MM.1S (cell line): Measurements from ENCODE around the gene SURF6.

ENCODE experiments used
- DNase-seq: peaks from one replicate; pipeline ENCODE4 v3.0.0-alpha.2; 2015
- H2AFZ ChIP-seq: fragments of 300-600 bp; sonication (generic); 2 replicates; pipeline ENCODE4 v1.6.0; 2016; ENCODE audit warnings: antibody characterized with exemption, low read length
- H3F3A ChIP-seq: fragments of 300-600 bp; sonication (generic); 2 replicates; pipeline ENCODE4 v1.6.1; 2016; ENCODE audit warnings: mild to moderate bottlenecking, antibody characterized with exemption, low read length, moderate library complexity, mixed read lengths; ENCODE audit not compliant: insufficient read depth
- H3K27ac ChIP-seq: fragments of 300-600 bp; sonication (generic); 2 replicates; pipeline ENCODE4 v1.5.1; 2016; ENCODE audit warnings: mild to moderate bottlenecking, low read length
- H3K27me3 ChIP-seq: fragments of 300-600 bp; sonication (generic); replicated peaks from 2 replicates; pipeline ENCODE4 v1.6.0; 2016; ENCODE audit warnings: low read length; ENCODE audit not compliant: insufficient read depth
- H3K36me3 ChIP-seq: fragments of 300-600 bp; sonication (generic); replicated peaks from 2 replicates; pipeline ENCODE4 v1.6.1; 2016; ENCODE audit warnings: mild to moderate bottlenecking, low read length, mixed read lengths; ENCODE audit not compliant: insufficient read depth
- H3K4me1 ChIP-seq: fragments of 300-600 bp; sonication (generic); 2 replicates; pipeline ENCODE4 v1.6.1; 2016; ENCODE audit warnings: low read length, mixed read lengths
- H3K4me2 ChIP-seq: fragments of 300-600 bp; sonication (generic); 2 replicates; pipeline ENCODE4 v1.6.0; 2016; ENCODE audit warnings: low read depth, low read length
- H3K4me3 ChIP-seq: fragments of 300-600 bp; sonication (generic); 2 replicates; pipeline ENCODE4 v1.5.1; 2016; ENCODE audit warnings: low read length, mixed read lengths
- H3K79me2 ChIP-seq: fragments of 300-600 bp; sonication (generic); 2 replicates; pipeline ENCODE4 v1.6.1; 2016; ENCODE audit warnings: mixed run types, low read length, mixed read lengths
- H3K9ac ChIP-seq: fragments of 300-600 bp; sonication (generic); 2 replicates; pipeline ENCODE4 v1.6.1; 2016; ENCODE audit warnings: low read length, mixed read lengths
- H3K9me2 ChIP-seq: fragments of 300-600 bp; sonication (generic); replicated peaks from 2 replicates; pipeline ENCODE4 v1.6.1; 2016; ENCODE audit warnings: mild to moderate bottlenecking, low read length, mixed read lengths; ENCODE audit not compliant: insufficient read depth
- H3K9me3 ChIP-seq: fragments of 300-600 bp; sonication (generic); replicated peaks from 2 replicates; pipeline ENCODE4 v1.6.1; 2016; ENCODE audit warnings: mild to moderate bottlenecking, low read length, mixed read lengths; ENCODE audit not compliant: insufficient read depth
- H4K20me1 ChIP-seq: fragments of 300-600 bp; sonication (generic); 2 replicates; pipeline ENCODE4 v1.6.1; 2016; ENCODE audit warnings: mild to moderate bottlenecking, low read length, moderate library complexity, mixed read lengths; ENCODE audit not compliant: insufficient read depth
- EZH2 ChIP-seq: fragments of 300-600 bp; sonication (generic); optimal IDR thresholded peaks from 2 replicates; pipeline ENCODE3; 2017; ENCODE audit warnings: low read depth, mild to moderate bottlenecking, antibody characterized with exemption, low read length, mixed read lengths
- EZH2phosphoT487 ChIP-seq: fragments of 300-600 bp; sonication (generic); IDR thresholded peaks from 2 replicates; pipeline ENCODE4 v1.6.1; 2018; ENCODE audit warnings: antibody characterized with exemption, low read length
- TF ChIP-seq, protein P1 (sequence below): fragments of 300-600 bp; sonication (generic); IDR thresholded peaks from 2 replicates; pipeline ENCODE4 v1.5.1; 2016; ENCODE audit warnings: antibody characterized with exemption, low read length, mixed read lengths

Gene SURF6

DNA sequence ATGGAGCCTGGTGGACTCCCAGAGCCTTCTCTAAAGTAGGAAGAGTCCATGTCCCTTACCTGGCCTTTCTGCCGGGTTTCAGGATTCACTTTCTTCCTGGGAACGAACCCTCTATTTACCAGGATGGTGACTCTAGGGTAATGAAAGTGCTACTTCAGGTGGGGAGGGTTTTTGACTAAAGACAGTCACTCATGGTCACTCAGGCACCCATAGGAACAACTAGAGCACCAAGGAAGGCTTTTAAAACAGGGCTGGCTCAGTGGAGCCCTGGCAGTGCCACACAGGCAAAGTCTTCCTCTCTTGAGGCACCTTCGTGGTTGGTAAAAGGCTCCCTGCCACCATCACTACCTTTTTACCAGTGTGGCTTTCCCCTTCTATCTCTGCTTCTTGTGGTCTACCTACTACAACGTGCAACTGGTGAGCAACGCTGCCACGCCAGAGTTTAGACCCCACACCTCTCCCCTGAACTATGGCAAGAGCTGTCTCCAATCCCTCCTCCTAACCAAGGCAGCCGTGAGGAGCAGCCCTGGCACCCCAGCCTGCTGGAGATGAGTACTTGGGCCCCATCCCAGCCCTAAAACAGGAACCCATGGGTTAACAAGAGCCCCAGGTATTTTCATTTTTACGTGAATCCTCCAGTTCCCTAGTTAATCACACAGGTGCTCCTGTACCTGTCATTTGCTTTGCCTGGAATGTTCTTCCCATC is 16.8 kb upstream of the SURF6 start:
- H3F3A ChIP-seq = peaks cover 70% of the 10 kb centered on the region
- no peak overlapping the region for H3K4me3 ChIP-seq
- H3K27me3 ChIP-seq = no peaks in the 10 kb centered on the region
- peaks cover 18% of the 10 kb centered on the region; the same call in 1 of the 2 replicates for H3K4me1 ChIP-seq
- TF ChIP-seq EZH2phosphoT487 (no peak), EZH2 (no peak)
- TF ChIP-seq, protein P1, sequence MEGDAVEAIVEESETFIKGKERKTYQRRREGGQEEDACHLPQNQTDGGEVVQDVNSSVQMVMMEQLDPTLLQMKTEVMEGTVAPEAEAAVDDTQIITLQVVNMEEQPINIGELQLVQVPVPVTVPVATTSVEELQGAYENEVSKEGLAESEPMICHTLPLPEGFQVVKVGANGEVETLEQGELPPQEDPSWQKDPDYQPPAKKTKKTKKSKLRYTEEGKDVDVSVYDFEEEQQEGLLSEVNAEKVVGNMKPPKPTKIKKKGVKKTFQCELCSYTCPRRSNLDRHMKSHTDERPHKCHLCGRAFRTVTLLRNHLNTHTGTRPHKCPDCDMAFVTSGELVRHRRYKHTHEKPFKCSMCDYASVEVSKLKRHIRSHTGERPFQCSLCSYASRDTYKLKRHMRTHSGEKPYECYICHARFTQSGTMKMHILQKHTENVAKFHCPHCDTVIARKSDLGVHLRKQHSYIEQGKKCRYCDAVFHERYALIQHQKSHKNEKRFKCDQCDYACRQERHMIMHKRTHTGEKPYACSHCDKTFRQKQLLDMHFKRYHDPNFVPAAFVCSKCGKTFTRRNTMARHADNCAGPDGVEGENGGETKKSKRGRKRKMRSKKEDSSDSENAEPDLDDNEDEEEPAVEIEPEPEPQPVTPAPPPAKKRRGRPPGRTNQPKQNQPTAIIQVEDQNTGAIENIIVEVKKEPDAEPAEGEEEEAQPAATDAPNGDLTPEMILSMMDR = no peak
- no peak overlapping the region for H3K9ac ChIP-seq
- no peak overlapping the region for H3K27ac ChIP-seq
- no peaks in the 10 kb centered on the region for H3K9me2 ChIP-seq
- H3K79me2 ChIP-seq = peaks cover 61% of the 10 kb centered on the region
- H3K9me3 ChIP-seq = no peaks in the 10 kb centered on the region
- no peak overlapping the region for H2AFZ ChIP-seq
- H3K4me2 ChIP-seq = no peak overlapping the region
- DNase-seq = no peak
- H4K20me1 ChIP-seq = peaks cover 11% of the 10 kb centered on the region
- H3K36me3 ChIP-seq = peaks cover 17% of the 10 kb centered on the region

DNA sequence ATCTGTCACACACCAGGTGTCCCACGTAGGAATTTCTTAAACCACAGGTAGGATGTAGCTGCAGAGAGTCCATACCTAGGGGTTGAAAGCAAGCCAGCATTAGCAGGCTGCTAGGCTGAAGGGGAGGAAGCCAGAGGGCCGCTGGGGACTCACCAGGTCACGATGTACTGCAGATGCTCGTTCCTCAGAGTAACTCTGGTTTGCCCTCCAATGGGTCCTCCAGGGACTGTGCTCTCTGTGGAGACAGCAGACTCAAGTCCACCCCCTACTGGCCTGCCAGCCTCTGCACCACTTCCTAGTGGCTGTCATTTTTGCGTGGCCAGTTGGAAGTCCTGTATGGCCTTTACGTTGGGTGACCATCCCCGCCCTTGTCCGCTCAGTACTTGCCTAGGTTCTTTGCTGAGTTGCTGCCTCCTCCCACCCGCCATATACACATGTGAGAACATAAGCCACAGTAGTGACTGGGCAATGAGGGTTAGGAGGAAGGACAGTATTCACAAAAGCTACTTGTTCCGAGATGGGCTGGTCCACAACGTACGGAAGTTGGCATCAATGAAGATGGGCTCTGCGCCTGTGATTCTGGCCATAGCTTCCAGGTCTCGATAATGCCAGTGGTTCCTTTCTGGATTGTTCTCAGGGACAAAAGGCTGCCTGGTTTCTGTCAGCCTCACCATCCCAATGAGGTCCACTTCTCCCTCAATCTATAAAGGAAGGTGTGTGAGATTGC is 16.1 kb upstream of the SURF6 start:
- Histone ChIP-seq H3K79me2 (peaks cover 60% of the 10 kb centered on the region), H3K9ac (no peak overlapping the region), H3F3A (peaks cover 70% of the 10 kb centered on the region), H3K27ac (no peak overlapping the region), H3K4me3 (no peak overlapping the region), H3K27me3 (no peaks in the 10 kb centered on the region), H2AFZ (no peak overlapping the region), H3K4me2 (no peak overlapping the region), H3K36me3 (peaks cover 17% of the 10 kb centered on the region), H3K4me1 (peaks cover 11% of the 10 kb centered on the region; the same call in 1 of the 2 replicates), H4K20me1 (peaks cover 11% of the 10 kb centered on the region), H3K9me3 (no peaks in the 10 kb centered on the region), H3K9me2 (no peaks in the 10 kb centered on the region)
- DNase-seq = peak; percentile 66
- no peak for TF ChIP-seq EZH2
- no peak for TF ChIP-seq EZH2phosphoT487
- TF ChIP-seq, protein P1 = peak; percentile 62

DNA sequence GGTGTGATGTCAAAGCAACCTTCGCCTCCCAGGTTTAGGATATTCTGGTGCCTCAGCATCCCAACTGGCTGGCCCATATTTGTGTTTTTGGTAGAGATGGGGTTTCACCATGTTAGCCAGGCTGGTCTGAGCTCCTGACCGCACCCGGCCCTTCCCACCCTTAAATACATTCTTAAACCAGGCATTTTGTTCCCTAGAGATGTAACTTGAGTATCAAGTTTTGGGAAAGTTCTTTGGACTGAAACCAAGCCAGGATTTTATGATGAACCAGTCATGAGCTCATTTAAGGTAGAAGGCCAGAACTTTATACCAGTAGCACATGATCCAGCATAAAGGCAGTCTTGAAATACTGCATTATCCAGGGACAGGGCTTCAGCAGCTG is 15.5 kb upstream of the SURF6 start:
- Histone ChIP-seq H3K4me1 (peaks cover 13% of the 10 kb centered on the region; the same call in 1 of the 2 replicates), H3K27me3 (no peaks in the 10 kb centered on the region), H3K4me3 (no peak overlapping the region), H3K9ac (no peak overlapping the region), H3K9me3 (no peaks in the 10 kb centered on the region), H3K79me2 (peaks cover 60% of the 10 kb centered on the region), H3K27ac (no peak overlapping the region), H3K9me2 (no peaks in the 10 kb centered on the region), H3K36me3 (peaks cover 17% of the 10 kb centered on the region), H3F3A (peaks cover 70% of the 10 kb centered on the region), H2AFZ (no peak overlapping the region), H4K20me1 (peaks cover 11% of the 10 kb centered on the region), H3K4me2 (no peak overlapping the region)
- DNase-seq = no peak
- TF ChIP-seq, protein P1 = no peak
- TF ChIP-seq EZH2 (no peak), EZH2phosphoT487 (no peak)
